ENCODE measurements around the gene GMPR2.

DNA sequence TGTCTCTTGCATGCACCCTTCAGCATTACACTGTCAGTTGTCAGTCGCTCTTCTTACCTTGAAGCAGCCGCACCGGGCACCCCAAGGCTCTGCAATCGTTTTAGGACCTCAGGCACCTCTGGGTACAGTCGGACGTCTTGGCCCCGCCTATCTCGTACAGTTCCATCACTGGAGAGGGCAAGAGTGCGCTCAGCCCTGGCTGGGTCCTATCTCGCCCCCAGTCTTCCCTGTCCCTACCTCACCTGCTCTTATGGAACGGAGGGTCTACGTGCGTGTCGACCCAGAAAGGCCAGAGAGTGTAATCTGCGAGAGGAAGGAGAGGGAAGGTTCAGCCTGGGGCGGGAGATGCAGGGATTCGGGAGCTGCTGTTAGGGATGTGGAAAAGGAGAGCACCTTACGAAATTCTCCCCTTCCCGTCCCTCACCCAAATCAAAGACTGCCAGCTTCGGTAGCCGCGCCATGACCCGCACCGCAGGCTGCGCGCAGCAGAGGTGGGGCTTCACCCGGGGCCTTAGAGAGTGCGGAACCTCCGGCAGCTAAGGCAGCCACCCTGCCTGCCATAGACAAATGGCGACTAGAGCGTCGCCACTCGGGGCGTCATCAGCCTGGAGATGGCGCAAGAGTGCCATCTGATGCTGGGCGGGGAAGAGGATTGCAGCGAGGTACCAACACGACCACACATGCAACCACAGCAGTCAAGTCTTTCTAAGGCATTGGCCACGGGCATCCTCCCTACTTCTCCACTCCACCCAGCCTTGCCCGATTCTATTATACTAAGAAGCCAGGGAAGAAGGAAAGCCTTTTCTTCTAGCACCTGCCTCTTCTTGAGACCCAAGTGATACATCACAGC, 17.0 kb upstream of the GMPR2 start, which contains the start of gene MDP1:
- TF ChIP-seq, protein P1, sequence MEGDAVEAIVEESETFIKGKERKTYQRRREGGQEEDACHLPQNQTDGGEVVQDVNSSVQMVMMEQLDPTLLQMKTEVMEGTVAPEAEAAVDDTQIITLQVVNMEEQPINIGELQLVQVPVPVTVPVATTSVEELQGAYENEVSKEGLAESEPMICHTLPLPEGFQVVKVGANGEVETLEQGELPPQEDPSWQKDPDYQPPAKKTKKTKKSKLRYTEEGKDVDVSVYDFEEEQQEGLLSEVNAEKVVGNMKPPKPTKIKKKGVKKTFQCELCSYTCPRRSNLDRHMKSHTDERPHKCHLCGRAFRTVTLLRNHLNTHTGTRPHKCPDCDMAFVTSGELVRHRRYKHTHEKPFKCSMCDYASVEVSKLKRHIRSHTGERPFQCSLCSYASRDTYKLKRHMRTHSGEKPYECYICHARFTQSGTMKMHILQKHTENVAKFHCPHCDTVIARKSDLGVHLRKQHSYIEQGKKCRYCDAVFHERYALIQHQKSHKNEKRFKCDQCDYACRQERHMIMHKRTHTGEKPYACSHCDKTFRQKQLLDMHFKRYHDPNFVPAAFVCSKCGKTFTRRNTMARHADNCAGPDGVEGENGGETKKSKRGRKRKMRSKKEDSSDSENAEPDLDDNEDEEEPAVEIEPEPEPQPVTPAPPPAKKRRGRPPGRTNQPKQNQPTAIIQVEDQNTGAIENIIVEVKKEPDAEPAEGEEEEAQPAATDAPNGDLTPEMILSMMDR (IDR thresholded peaks at IDR 0.05): peak in 5 of 6 experiments; percentile 39 to 78 (median 53)
- TF ChIP-seq POLR2A (IDR thresholded peaks at IDR 0.05): peak in 3 of 4 donors; percentile 75 to 88 (median 79)
- peak; percentile 87 to 90 for TF ChIP-seq POLR2AphosphoS5 (IDR thresholded peaks at IDR 0.05)
- TF ChIP-seq EP300 (IDR thresholded peaks at IDR 0.05): peak in 1 of 4 donors; percentile 59

Measured in upper lobe of left lung (tissue), 4 donors.